Activated naive CD4-positive, alpha-beta T cell treated with anti-CD3 and anti-CD28 coated beads, Interleukin-2, amount 50 U/mL, for 24 hours (primary cell): Measurements from ENCODE around the gene ZDHHC3.

Experiments
- H3K27ac Mint-ChIP-seq: one replicate; pipeline ENCODE4 v1.8.0; 2021; ENCODE audit warnings: mild to moderate bottlenecking, mixed read lengths
- H3K27me3 Mint-ChIP-seq: one replicate; pipeline ENCODE4 v1.8.0; 2021; ENCODE audit warnings: mixed read lengths
- H3K36me3 Mint-ChIP-seq: one replicate; pipeline ENCODE4 v1.8.0; 2021; ENCODE audit warnings: mixed read lengths
- H3K4me1 Mint-ChIP-seq: one replicate; pipeline ENCODE4 v1.8.0; 2021; ENCODE audit warnings: mixed read lengths
- H3K4me3 Mint-ChIP-seq: one replicate; pipeline ENCODE4 v1.8.0; 2021; ENCODE audit warnings: mild to moderate bottlenecking, mixed read lengths
- H3K9me3 Mint-ChIP-seq: one replicate; pipeline ENCODE4 v1.8.0; 2021; ENCODE audit warnings: mixed read lengths

The ZDHHC3 gene

GRCh38 chr3:44883213-44883955, 92.6 kb downstream of the ZDHHC3 start:
- Mint-ChIP-seq H3K27ac (no peak overlapping the region), H3K27me3 (peaks cover 6% of the 10 kb centered on the region), H3K36me3 (no peaks in the 10 kb centered on the region), H3K4me1 (no peaks in the 10 kb centered on the region), H3K9me3 (no peaks in the 10 kb centered on the region), H3K4me3 (no peak overlapping the region)

- Mint-ChIP-seq H3K27ac (no peak overlapping the region), H3K4me1 (no peaks in the 10 kb centered on the region), H3K9me3 (no peaks in the 10 kb centered on the region), H3K4me3 (no peak overlapping the region), H3K27me3 (peaks cover 2% of the 10 kb centered on the region), H3K36me3 (no peaks in the 10 kb centered on the region)
These were observed 95.7 kb downstream of the ZDHHC3 start for GRCh38 chr3:44880284-44880683.

GRCh38 chr3:44877333-44877732, 98.6 kb downstream of the ZDHHC3 start:
- Mint-ChIP-seq H3K4me1 (no peaks in the 10 kb centered on the region), H3K9me3 (no peaks in the 10 kb centered on the region), H3K27ac (no peak overlapping the region), H3K27me3 (no peaks in the 10 kb centered on the region), H3K4me3 (no peak overlapping the region), H3K36me3 (no peaks in the 10 kb centered on the region)

DNA sequence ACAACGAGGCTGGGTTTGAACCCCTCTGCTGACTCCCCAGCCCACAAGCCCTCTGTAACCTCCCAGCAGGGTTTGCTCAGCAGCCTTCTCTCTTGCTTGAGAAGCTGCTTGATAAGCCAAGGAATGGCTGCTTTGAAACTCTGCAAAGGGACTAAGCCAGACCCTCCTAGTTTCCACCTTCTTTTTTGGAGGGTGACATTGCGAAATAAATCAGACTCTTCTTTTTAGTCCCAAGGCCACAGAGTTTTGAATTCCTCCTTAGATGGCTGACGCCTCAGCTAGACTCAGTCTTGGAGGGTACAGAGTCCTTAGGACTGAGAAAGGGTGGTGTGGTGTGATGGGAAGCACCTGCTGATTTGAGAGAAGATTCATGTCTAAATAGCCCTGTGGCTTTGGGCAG, 100.4 kb downstream of the ZDHHC3 start:
- H3K4me1 Mint-ChIP-seq, result no peaks in the 10 kb centered on the region
- H3K9me3 Mint-ChIP-seq, result no peaks in the 10 kb centered on the region
- H3K27ac Mint-ChIP-seq, result no peak overlapping the region
- H3K36me3 Mint-ChIP-seq, result no peaks in the 10 kb centered on the region
- H3K27me3 Mint-ChIP-seq, result no peaks in the 10 kb centered on the region
- no peak overlapping the region for H3K4me3 Mint-ChIP-seq
